ENCODE measurements around the gene CCR7.
A peak's percentile ranks its signal among the peaks of the same experiment; 100 is the strongest.
"Not testable (repeated sequence)": the region's sequence is repeated elsewhere in the genome, so short reads cannot be mapped to it uniquely, and the experiment has no call there.

CCR7 gene

GRCh38 chr17:40548982-40549685 is 16.1 kb downstream of the CCR7 start:
- no peak for DNase-seq

GRCh38 chr17:40548491-40548981 is 16.7 kb downstream of the CCR7 start:
- DNase-seq = no peak

GRCh38 chr17:40547785-40548478 is 17.3 kb downstream of the CCR7 start:
- DNase-seq = no peak

- peak; percentile 64 for DNase-seq
Observed at GRCh38 chr17:40547079-40547784, 18.0 kb downstream of the CCR7 start.

- not testable (repeated sequence) for DNase-seq
Observed at GRCh38 chr17:40546497-40546896, 18.8 kb downstream of the CCR7 start.

GRCh38 chr17:40545660-40546059 is 19.6 kb downstream of the CCR7 start:
- no peak for DNase-seq

GRCh38 chr17:40542558-40543411 is 22.5 kb downstream of the CCR7 start:
- peak; percentile 88 for DNase-seq

- peak; percentile 83 for DNase-seq
Observed at GRCh38 chr17:40541873-40542557, 23.3 kb downstream of the CCR7 start.

- DNase-seq = no peak
Observed at GRCh38 chr17:40541060-40541872, 24.0 kb downstream of the CCR7 start.

- no peak for DNase-seq
Observed at GRCh38 chr17:40540448-40540847, 24.8 kb downstream of the CCR7 start.

- no peak for DNase-seq
Observed at GRCh38 chr17:40539711-40540411, 25.4 kb downstream of the CCR7 start.

- no peak for DNase-seq
Observed at GRCh38 chr17:40538936-40539705, 26.2 kb downstream of the CCR7 start.

GRCh38 chr17:40538019-40538935 is 27.0 kb downstream of the CCR7 start:
- DNase-seq = no peak

- DNase-seq = no peak
Observed at GRCh38 chr17:40536295-40537171, 28.7 kb downstream of the CCR7 start.

- no peak for DNase-seq
Observed at GRCh38 chr17:40535924-40536294, 29.4 kb downstream of the CCR7 start.

- DNase-seq = no peak
Observed at GRCh38 chr17:40535438-40535837, 29.8 kb downstream of the CCR7 start.

GRCh38 chr17:40534371-40535189 is 30.7 kb downstream of the CCR7 start:
- DNase-seq = no peak

Measured in eye (tissue), 1 donor.